PC-9 (cell line): ENCODE results near the gene G6PC3. TPM values are rescaled to one million over a fixed set of nuclear protein-coding genes. Genes with fewer than 3 reads are reported as not detected.

Experiments
- BruUV-seq: library from RNA; stranded (reverse); fragments of 400-500 nt; replicated peaks from 2 replicates; lab custom pipeline; 2021; lab: Mats Ljungman, UMichigan
- CTCF ChIA-PET: fragments of 300-600 bp; sonication (Branson Sonifier 250); formaldehyde crosslinking; loops from one replicate; lab custom pipeline; 2022; ENCODE audit warnings: antibody characterized with exemption; lab: Charles Lee
- POLR2A ChIA-PET: fragments of 300-600 bp; sonication (Branson Sonifier 250); formaldehyde crosslinking; loops from one replicate; lab custom pipeline; 2022; ENCODE audit warnings: antibody characterized with exemption; ENCODE audit not compliant: unreplicated experiment; lab: Charles Lee
- DNase-seq, 2 experiments: peaks; one replicate each; pipeline versions ENCODE4 v3.0.0 to v3.0.0-alpha.2; 2015 to 2022; ENCODE audit warnings: mixed read lengths in 1 of 2
- H2AFZ ChIP-seq: fragments of 200-600 bp; sonication (generic); 2 replicates; pipeline ENCODE4 v1.8.1; 2017; ENCODE audit warnings: antibody characterized with exemption
- H3F3A ChIP-seq: fragments of 200-600 bp; sonication (generic); 2 replicates; pipeline ENCODE4 v1.8.1; 2017; ENCODE audit warnings: antibody characterized with exemption, mild to moderate bottlenecking, low read depth; ENCODE audit not compliant: insufficient read depth
- H3K27ac ChIP-seq: fragments of 200-600 bp; sonication (generic); 2 replicates; pipeline ENCODE4 v1.6.1; 2016; ENCODE audit warnings: mixed run types
- H3K27me3 ChIP-seq: fragments of 200-600 bp; sonication (generic); 2 replicates; pipeline ENCODE4 v1.6.1; 2016; ENCODE audit warnings: low read depth, mixed run types; ENCODE audit not compliant: insufficient read depth
- H3K36me3 ChIP-seq: fragments of 200-600 bp; sonication (generic); 2 replicates; pipeline ENCODE4 v1.6.1; 2016; ENCODE audit warnings: low read depth, mixed run types
- H3K4me1 ChIP-seq: fragments of 200-600 bp; sonication (generic); replicated peaks from 2 replicates; pipeline ENCODE4 v1.6.1; 2016; ENCODE audit warnings: mixed run types; ENCODE audit not compliant: insufficient read depth
- H3K4me2 ChIP-seq: fragments of 200-600 bp; sonication (generic); 2 replicates; pipeline ENCODE4 v1.6.1; 2017; ENCODE audit warnings: mixed run types
- H3K4me3 ChIP-seq: fragments of 200-600 bp; sonication (generic); 2 replicates; pipeline ENCODE4 v1.6.1; 2016; ENCODE audit warnings: mixed run types
- H3K79me2 ChIP-seq: fragments of 200-600 bp; sonication (generic); 2 replicates; pipeline ENCODE4 v1.6.1; 2017; ENCODE audit warnings: low read depth, mixed run types
- H3K9me2 ChIP-seq: fragments of 200-600 bp; sonication (generic); 2 replicates; pipeline ENCODE4 v1.8.1; 2017; ENCODE audit warnings: mild to moderate bottlenecking; ENCODE audit not compliant: insufficient read depth
- H3K9me3 ChIP-seq: fragments of 200-600 bp; sonication (generic); 2 replicates; pipeline ENCODE4 v1.8.1; 2016; ENCODE audit warnings: low read depth; ENCODE audit not compliant: insufficient read depth
- H4K20me1 ChIP-seq: fragments of 200-600 bp; sonication (generic); 2 replicates; pipeline ENCODE4 v1.8.1; 2017; ENCODE audit not compliant: insufficient read depth
- CTCF ChIP-seq: fragments of 200-600 bp; sonication (generic); conservative IDR thresholded peaks from 2 replicates; pipeline ENCODE4 v1.6.1; 2017; ENCODE audit warnings: mixed run types, antibody characterized with exemption, mild to moderate bottlenecking, moderate library complexity
- EZH2 ChIP-seq: fragments of 200-600 bp; sonication (generic); IDR thresholded peaks from 2 replicates; pipeline ENCODE4 v1.8.0; 2017; ENCODE audit warnings: antibody characterized with exemption, low read depth
- intact Hi-C: fragments of 100-400 bp; cut with micrococcal nuclease; formaldehyde crosslinking; loops from one replicate; pipeline ENCODE4 v1.10.0; 2022; ENCODE audit not compliant: unreplicated experiment
- total RNA-seq: library from RNA; stranded (reverse); gene quantifications from 2 replicates; pipeline ENCODE4 v1.2.3, GENCODE V29; 2021

G6PC3 gene
- total RNA-seq, 1 experiment from 2014 or later = 69.3 TPM

GRCh38 chr17:44085908-44086307 lies 15.4 kb downstream of the G6PC3 start:
- H2AFZ ChIP-seq = no peak overlapping the region
- ChIA-PET CTCF (interaction anchor here (0.6 kb wide), 1 partner anchor 43 kb away, joined by 3 read pairs; no protein-coding TSS in a partner anchor), POLR2A (no interaction called here)
- no peak overlapping the region for H3K27ac ChIP-seq
- no peaks in the 10 kb centered on the region for H3K79me2 ChIP-seq
- no peaks in the 10 kb centered on the region for H4K20me1 ChIP-seq
- BruUV-seq = no TSS peak
- no peak overlapping the region for H3K4me3 ChIP-seq
- intact Hi-C loops = loop anchor here (2.0 kb wide), 1 partner anchor 23 kb away; no protein-coding TSS in a partner anchor
- no peaks in the 10 kb centered on the region; the same call in 1 of the 2 replicates for H3K36me3 ChIP-seq
- DNase-seq = no peak
- peaks cover 16% of the 10 kb centered on the region for H3K4me1 ChIP-seq
- peaks cover 17% of the 10 kb centered on the region for H3F3A ChIP-seq
- no peaks in the 10 kb centered on the region for H3K9me3 ChIP-seq
- no peaks in the 10 kb centered on the region for H3K9me2 ChIP-seq
- no peak overlapping the region for H3K4me2 ChIP-seq
- no peak for TF ChIP-seq CTCF
- no peak for TF ChIP-seq EZH2
- no peaks in the 10 kb centered on the region for H3K27me3 ChIP-seq

DNA sequence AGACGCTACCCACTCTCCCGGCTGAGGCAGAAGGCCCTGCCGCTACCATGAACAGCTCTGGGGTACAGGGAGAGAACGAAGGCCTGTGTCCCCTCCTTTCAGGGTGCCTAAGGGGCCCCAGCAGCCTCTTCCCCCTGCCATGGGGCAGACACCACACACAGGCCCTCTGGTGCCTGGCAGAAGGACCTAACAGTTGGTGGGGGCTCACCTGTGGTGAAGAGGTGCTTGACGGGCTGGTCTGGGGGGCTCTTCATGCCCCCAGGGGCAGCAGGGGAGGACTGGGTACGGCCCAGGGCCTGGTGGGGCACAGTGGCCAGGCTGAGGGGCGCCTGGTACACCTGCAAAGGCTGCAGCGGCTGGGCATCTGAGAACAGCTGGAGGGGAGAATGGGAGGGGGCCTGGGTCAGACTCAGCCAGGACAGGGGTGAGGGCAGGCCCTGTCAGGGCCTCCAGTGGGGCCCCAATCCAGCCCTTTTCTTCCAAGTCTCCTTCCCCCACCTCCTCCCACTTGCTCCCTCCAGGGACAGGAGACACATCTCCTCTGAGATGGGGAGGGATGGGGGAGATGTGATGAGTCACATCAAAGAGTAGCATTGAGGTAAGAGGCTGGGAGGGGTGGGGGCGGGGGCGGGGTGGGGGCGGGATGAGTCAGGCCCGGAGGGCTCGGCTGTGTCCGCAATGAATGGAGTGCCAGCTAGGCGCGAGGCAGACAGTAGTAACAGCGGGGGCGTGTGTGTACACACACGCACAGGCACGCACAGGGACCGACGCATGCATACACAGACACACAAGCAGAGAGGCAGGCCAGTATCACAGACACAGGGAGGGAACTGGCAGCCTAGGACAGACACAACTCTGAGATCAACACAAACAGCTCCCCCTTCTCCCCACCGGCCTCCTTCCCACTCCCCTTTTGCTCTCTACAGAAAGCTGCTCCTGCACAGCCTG lies 16.1 kb downstream of the G6PC3 start:
- intact Hi-C loops = loop anchor here (2.0 kb wide), 1 partner anchor 22 kb away; no protein-coding TSS in a partner anchor
- CTCF ChIA-PET = no interaction called here
- Histone ChIP-seq H3K27ac (no peak overlapping the region), H3K27me3 (no peaks in the 10 kb centered on the region), H3K36me3 (no peaks in the 10 kb centered on the region; the same call in 1 of the 2 replicates), H3K9me3 (no peaks in the 10 kb centered on the region), H4K20me1 (no peaks in the 10 kb centered on the region), H3K4me2 (peak overlapping the region; percentile 63), H3K79me2 (no peaks in the 10 kb centered on the region), H2AFZ (no peak overlapping the region), H3K4me3 (no peak overlapping the region), H3K9me2 (no peaks in the 10 kb centered on the region), H3F3A (peaks cover 17% of the 10 kb centered on the region), H3K4me1 (peaks cover 16% of the 10 kb centered on the region)
- BruUV-seq = no TSS peak
- peak; percentile 56 to 58 for DNase-seq
- POLR2A ChIA-PET = interaction anchor here (0.6 kb wide), 3 partner anchors 9 to 470 kb away, joined by 3 to 15 read pairs (median 4); partner anchors contain the start of gene FZD2
- TF ChIP-seq EZH2 (no peak), CTCF (no peak)

DNA sequence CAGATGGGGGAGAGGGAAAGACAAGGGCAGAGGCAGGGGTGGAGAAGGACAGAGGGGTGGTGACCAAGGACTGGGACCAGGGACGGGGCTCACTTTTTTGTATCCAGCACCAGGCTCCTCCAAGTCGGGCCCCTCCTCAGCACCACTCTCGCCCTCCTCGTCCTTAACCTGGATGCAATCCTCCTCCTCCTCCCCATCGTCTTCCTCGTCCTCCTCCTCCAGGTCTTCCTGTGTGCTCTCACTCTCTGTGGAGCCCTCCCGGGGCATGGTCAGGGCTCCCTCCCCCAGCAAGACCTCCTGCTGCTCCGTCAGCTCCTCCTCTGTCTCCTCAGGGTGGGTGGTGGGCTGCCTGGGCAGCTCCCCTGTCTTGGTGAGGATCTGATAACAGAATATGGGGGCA lies 16.8 kb downstream of the G6PC3 start:
- Histone ChIP-seq H3K36me3 (no peaks in the 10 kb centered on the region; the same call in 1 of the 2 replicates), H3F3A (peaks cover 17% of the 10 kb centered on the region), H3K4me2 (peak overlapping the region; percentile 63), H3K27me3 (no peaks in the 10 kb centered on the region), H3K4me3 (no peak overlapping the region), H2AFZ (no peak overlapping the region), H3K9me2 (no peaks in the 10 kb centered on the region), H3K79me2 (no peaks in the 10 kb centered on the region), H3K9me3 (no peaks in the 10 kb centered on the region), H3K27ac (no peak overlapping the region), H3K4me1 (peaks cover 16% of the 10 kb centered on the region), H4K20me1 (no peaks in the 10 kb centered on the region)
- intact Hi-C loops = loop anchor here (2.0 kb wide), 1 partner anchor 21 kb away; no protein-coding TSS in a partner anchor
- no TSS peak for BruUV-seq
- ChIA-PET POLR2A (interaction anchor here (0.6 kb wide), 3 partner anchors 8 to 470 kb away, joined by 3 to 15 read pairs (median 4); partner anchors contain the start of gene FZD2), CTCF (interaction anchor here (0.6 kb wide), 1 partner anchor 24 kb away, joined by 22 read pairs; no protein-coding TSS in a partner anchor)
- TF ChIP-seq EZH2 (no peak), CTCF (no peak)
- DNase-seq = no peak
